Transverse colon (tissue), 3 donors: ENCODE measurements around the gene RNF130.

Experiments
- EP300 ChIP-seq: sonication (generic); formaldehyde crosslinking; IDR thresholded peaks from one replicate; pipeline ENCODE4 v1.6.1; 2017; ENCODE audit warnings: antibody characterized with exemption, low read depth
- POLR2A ChIP-seq: fragments of 450-650 bp; IDR thresholded peaks from one replicate; pipeline ENCODE4 v1.6.1; 2016; ENCODE audit warnings: antibody characterized with exemption, mild to moderate bottlenecking, moderate library complexity
- TF ChIP-seq, protein P1 (sequence below), 5 experiments: fragments of 200-600 bp in 3 of 5; fragments of 450-650 bp in 2 of 5; sonication (generic) in 3 of 5; IDR thresholded peaks; 1 replicate in 2 of 5; 2 replicates in 3 of 5; pipeline ENCODE4 v1.5.1; 2016 to 2017; ENCODE audit warnings: antibody characterized with exemption in 5 of 5, inconsistent platforms in 3 of 5, mild to moderate bottlenecking in 2 of 5, moderate library complexity in 1 of 5

DNA sequence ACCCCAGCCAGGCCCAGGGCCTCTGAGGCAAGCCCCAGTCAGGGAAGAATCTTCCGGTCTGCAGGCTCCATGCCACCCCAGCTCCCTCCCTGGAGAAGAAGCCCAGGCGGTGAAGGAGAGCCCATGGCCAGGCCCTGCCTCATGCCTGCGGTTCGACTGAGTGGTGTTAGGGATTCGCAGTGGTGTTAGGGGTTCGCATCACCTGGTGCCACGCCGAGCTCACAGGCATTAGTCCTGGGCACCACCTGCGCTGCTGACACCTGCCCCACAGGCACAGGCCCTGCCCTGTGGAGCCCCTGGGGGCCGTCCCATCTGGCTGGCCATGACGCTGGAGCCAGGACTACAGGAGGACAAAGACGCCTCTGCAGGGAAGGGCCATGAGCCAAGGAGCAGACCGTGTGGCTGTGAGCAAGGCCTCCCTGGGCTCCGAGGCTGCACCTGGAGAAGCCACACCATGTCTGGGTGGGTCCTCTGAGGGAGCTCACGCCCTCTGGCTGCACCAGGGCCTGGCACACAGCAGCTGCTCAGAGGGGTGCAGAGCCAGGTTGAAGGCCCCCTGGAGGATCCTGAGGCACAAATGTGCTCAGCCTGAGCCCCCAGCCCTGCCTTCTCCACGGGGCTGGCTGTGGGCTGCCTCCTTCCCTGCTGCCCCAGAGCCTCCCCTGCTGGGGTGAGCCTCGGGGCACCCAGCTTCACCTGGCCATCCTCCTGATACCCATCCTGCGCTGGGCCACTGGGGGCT, 27.6 kb upstream of the RNF130 start:
- TF ChIP-seq EP300 (no peak), POLR2A (no peak)
- TF ChIP-seq, protein P1, sequence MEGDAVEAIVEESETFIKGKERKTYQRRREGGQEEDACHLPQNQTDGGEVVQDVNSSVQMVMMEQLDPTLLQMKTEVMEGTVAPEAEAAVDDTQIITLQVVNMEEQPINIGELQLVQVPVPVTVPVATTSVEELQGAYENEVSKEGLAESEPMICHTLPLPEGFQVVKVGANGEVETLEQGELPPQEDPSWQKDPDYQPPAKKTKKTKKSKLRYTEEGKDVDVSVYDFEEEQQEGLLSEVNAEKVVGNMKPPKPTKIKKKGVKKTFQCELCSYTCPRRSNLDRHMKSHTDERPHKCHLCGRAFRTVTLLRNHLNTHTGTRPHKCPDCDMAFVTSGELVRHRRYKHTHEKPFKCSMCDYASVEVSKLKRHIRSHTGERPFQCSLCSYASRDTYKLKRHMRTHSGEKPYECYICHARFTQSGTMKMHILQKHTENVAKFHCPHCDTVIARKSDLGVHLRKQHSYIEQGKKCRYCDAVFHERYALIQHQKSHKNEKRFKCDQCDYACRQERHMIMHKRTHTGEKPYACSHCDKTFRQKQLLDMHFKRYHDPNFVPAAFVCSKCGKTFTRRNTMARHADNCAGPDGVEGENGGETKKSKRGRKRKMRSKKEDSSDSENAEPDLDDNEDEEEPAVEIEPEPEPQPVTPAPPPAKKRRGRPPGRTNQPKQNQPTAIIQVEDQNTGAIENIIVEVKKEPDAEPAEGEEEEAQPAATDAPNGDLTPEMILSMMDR (IDR thresholded peaks at IDR 0.05), result no peak
